HG02610 (cell line): ENCODE measurements around the gene CAPN7.
A peak's percentile ranks its signal among the peaks of the same experiment; 100 is the strongest.
"Not testable (repeated sequence)": the region's sequence is repeated elsewhere in the genome, so short reads cannot be mapped to it uniquely, and the experiment has no call there.

Experiments
- ATAC-seq: cut with Tn5 transposase; IDR thresholded peaks from one replicate; pipeline ENCODE4 v1.9.1; 2021; ENCODE audit warnings: mild to moderate bottlenecking, moderate library complexity; ENCODE audit not compliant: unreplicated experiment

The CAPN7 gene

GRCh38 chr3:15205934-15206661 is at the start of gene CAPN7:
TSS of gene CAPN7 (plus strand) at chr3:15206246. CDS start at chr3:15206496, 250 bp downstream.
- peak; percentile 90 for ATAC-seq

- no peak for ATAC-seq
Observed at GRCh38 chr3:15157441-15157840, 48.6 kb upstream of the CAPN7 start.

- ATAC-seq = peak; percentile 88
Observed at GRCh38 chr3:15159501-15160136, 46.4 kb upstream of the CAPN7 start.

GRCh38 chr3:15160662-15161061 is 45.4 kb upstream of the CAPN7 start:
- no peak for ATAC-seq

GRCh38 chr3:15161133-15161532 is 44.9 kb upstream of the CAPN7 start:
- no peak for ATAC-seq

GRCh38 chr3:15163656-15164055 is 42.4 kb upstream of the CAPN7 start:
- ATAC-seq = not testable (repeated sequence)

GRCh38 chr3:15164340-15164739 is 41.7 kb upstream of the CAPN7 start:
- no peak for ATAC-seq

GRCh38 chr3:15165061-15165460 is 41.0 kb upstream of the CAPN7 start:
- no peak for ATAC-seq

GRCh38 chr3:15166391-15166790 is 39.7 kb upstream of the CAPN7 start:
- ATAC-seq = not testable (repeated sequence)

GRCh38 chr3:15171096-15171495 is 35.0 kb upstream of the CAPN7 start:
- peak; percentile 92 for ATAC-seq

GRCh38 chr3:15172806-15173205 is 33.2 kb upstream of the CAPN7 start:
- ATAC-seq = no peak

- ATAC-seq = no peak
Observed at GRCh38 chr3:15174953-15175352, 31.1 kb upstream of the CAPN7 start.

GRCh38 chr3:15175605-15176004 is 30.4 kb upstream of the CAPN7 start:
- no peak for ATAC-seq

- peak; percentile 81 for ATAC-seq
Observed at GRCh38 chr3:15180042-15180611, 25.9 kb upstream of the CAPN7 start.

GRCh38 chr3:15181511-15181910 is 24.5 kb upstream of the CAPN7 start:
- ATAC-seq = no peak

GRCh38 chr3:15181963-15182362 is 24.1 kb upstream of the CAPN7 start:
- no peak for ATAC-seq

GRCh38 chr3:15183011-15183410 is 23.0 kb upstream of the CAPN7 start:
- ATAC-seq = no peak

GRCh38 chr3:15185404-15185803 is 20.6 kb upstream of the CAPN7 start:
- no peak for ATAC-seq

- ATAC-seq = no peak
Observed at GRCh38 chr3:15186101-15186476, 20.0 kb upstream of the CAPN7 start.

GRCh38 chr3:15186477-15187164 is 19.4 kb upstream of the CAPN7 start:
- ATAC-seq = not testable (repeated sequence)

GRCh38 chr3:15197340-15198029 is 8.6 kb upstream of the CAPN7 start:
- no peak for ATAC-seq
